Tongue (tissue), 2 donors: ENCODE measurements around the gene MIEN1. TPM values are rescaled to one million over a fixed set of nuclear protein-coding genes. Genes with fewer than 3 reads are reported as not detected.
"Not testable (repeated sequence)": the region's sequence is repeated elsewhere in the genome, so short reads cannot be mapped to it uniquely, and the experiment has no call there.

Experiments used
- DNase-seq: peaks from one replicate; pipeline ENCODE4 v3.0.0-alpha.2; 2015
- total RNA-seq: library from RNA; depleted of rRNA; stranded (reverse); fragments of >200 nt; gene quantifications from one replicate; pipeline ENCODE4 v1.2.3, GENCODE V29; 2014

The MIEN1 gene
- total RNA-seq, 1 donor from 2014 or later, result 8.7 TPM

- no peak for DNase-seq
Measured at GRCh38 chr17:39739885-39740356, 9.6 kb upstream of the MIEN1 start.

- peak; percentile 61 for DNase-seq
Measured at GRCh38 chr17:39738983-39739884, 8.9 kb upstream of the MIEN1 start.

GRCh38 chr17:39738568-39738901 lies 8.2 kb upstream of the MIEN1 start:
- no peak for DNase-seq

GRCh38 chr17:39737760-39738567 lies 7.6 kb upstream of the MIEN1 start, which contains the start of gene GRB7:
Gene GRB7 (plus strand): TSS chr17:39737938. CDS start chr17:39742302, 4,364 bp downstream.
- DNase-seq, result no peak

- no peak for DNase-seq
Measured at GRCh38 chr17:39737206-39737759, 7.0 kb upstream of the MIEN1 start.

- no peak for DNase-seq
Measured at GRCh38 chr17:39736319-39737165, 6.2 kb upstream of the MIEN1 start.

- no peak for DNase-seq
Measured at GRCh38 chr17:39735882-39736281, 5.5 kb upstream of the MIEN1 start.

GRCh38 chr17:39732586-39732985 lies 2.3 kb upstream of the MIEN1 start:
- DNase-seq, result no peak

GRCh38 chr17:39729280-39729851 lies 966 bp downstream of the MIEN1 start:
- no peak for DNase-seq

GRCh38 chr17:39727556-39727955 lies 2.8 kb downstream of the MIEN1 start:
- DNase-seq, result no peak

GRCh38 chr17:39726617-39727016 lies 3.7 kb downstream of the MIEN1 start:
- DNase-seq, result no peak

GRCh38 chr17:39725923-39726322 lies 4.4 kb downstream of the MIEN1 start:
- DNase-seq, result not testable (repeated sequence)

- no peak for DNase-seq
Measured at GRCh38 chr17:39724731-39725130, 5.6 kb downstream of the MIEN1 start.

- no peak for DNase-seq
Measured at GRCh38 chr17:39722965-39723848, 7.1 kb downstream of the MIEN1 start.

GRCh38 chr17:39722104-39722503 lies 8.2 kb downstream of the MIEN1 start:
- DNase-seq, result no peak

GRCh38 chr17:39719563-39720355 lies 10.6 kb downstream of the MIEN1 start:
- no peak for DNase-seq

- no peak for DNase-seq
Measured at GRCh38 chr17:39717660-39718059, 12.7 kb downstream of the MIEN1 start.

- DNase-seq, result no peak
Measured at GRCh38 chr17:39716879-39717536, 13.3 kb downstream of the MIEN1 start.
